NB4 (cell line): ENCODE results near the gene LRBA.
"Not testable (repeated sequence)": the region's sequence is repeated elsewhere in the genome, so short reads cannot be mapped to it uniquely, and the experiment has no call there.

Experiments
- DNase-seq: peaks from one replicate; pipeline ENCODE4 v3.0.0; 2010; ENCODE audit warnings: low read depth
- H3K4me3 ChIP-seq: one replicate; pipeline ENCODE4 v1.5.1; 2011; ENCODE audit warnings: mild to moderate bottlenecking, low read depth, low read length, moderate library complexity
- MYC ChIP-seq: IDR thresholded peaks from 2 replicates; pipeline ENCODE4 v1.6.1; 2011; ENCODE audit warnings: low read depth, low read length
- POLR2A ChIP-seq: IDR thresholded peaks from 2 replicates; pipeline ENCODE4 v1.6.1; 2011; ENCODE audit warnings: mild to moderate bottlenecking; ENCODE audit not compliant: insufficient read length; ENCODE audit errors: extremely low read depth
- TF ChIP-seq, protein P1 (sequence below): IDR thresholded peaks from one replicate; pipeline ENCODE4 v1.5.1; 2012; ENCODE audit warnings: low read depth, low read length
- TF ChIP-seq, protein P2 (sequence below): IDR thresholded peaks from 2 replicates; pipeline ENCODE4 v1.6.1; 2011; ENCODE audit warnings: low read depth, low read length

Gene LRBA

GRCh38 chr4:150923945-150924344 is 91.1 kb downstream of the LRBA start:
- no peak overlapping the region for H3K4me3 ChIP-seq
- TF ChIP-seq, protein P1, sequence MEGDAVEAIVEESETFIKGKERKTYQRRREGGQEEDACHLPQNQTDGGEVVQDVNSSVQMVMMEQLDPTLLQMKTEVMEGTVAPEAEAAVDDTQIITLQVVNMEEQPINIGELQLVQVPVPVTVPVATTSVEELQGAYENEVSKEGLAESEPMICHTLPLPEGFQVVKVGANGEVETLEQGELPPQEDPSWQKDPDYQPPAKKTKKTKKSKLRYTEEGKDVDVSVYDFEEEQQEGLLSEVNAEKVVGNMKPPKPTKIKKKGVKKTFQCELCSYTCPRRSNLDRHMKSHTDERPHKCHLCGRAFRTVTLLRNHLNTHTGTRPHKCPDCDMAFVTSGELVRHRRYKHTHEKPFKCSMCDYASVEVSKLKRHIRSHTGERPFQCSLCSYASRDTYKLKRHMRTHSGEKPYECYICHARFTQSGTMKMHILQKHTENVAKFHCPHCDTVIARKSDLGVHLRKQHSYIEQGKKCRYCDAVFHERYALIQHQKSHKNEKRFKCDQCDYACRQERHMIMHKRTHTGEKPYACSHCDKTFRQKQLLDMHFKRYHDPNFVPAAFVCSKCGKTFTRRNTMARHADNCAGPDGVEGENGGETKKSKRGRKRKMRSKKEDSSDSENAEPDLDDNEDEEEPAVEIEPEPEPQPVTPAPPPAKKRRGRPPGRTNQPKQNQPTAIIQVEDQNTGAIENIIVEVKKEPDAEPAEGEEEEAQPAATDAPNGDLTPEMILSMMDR, result no peak
- TF ChIP-seq MYC (no peak), POLR2A (no peak)
- no peak for DNase-seq

- H3K4me3 ChIP-seq, DNase-seq: not testable (repeated sequence)
Observed at GRCh38 chr4:150921486-150921885, 93.6 kb downstream of the LRBA start.

DNA sequence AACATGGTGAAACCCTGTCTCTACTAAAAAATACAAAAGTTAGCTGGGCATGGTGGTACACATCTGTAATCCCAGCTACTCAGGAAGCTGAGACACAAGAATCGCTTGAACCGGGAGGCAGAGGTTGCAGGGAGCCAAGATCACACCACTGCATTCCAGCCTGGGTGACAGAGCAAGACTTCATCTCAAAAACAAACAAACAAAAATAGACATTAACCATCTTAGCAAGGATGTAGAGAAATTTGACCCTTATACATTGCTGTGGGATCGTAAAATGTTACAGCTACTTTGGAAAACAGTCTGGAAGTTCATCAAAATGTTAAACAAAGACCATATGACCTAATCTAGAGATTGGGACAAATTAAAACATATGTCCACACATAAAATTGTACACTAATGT is 96.5 kb downstream of the LRBA start:
- not testable (repeated sequence) for H3K4me3 ChIP-seq, DNase-seq

GRCh38 chr4:150911326-150911725 is 103.8 kb downstream of the LRBA start:
- TF ChIP-seq, protein P2, sequence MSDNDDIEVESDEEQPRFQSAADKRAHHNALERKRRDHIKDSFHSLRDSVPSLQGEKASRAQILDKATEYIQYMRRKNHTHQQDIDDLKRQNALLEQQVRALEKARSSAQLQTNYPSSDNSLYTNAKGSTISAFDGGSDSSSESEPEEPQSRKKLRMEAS, result no peak
- TF ChIP-seq, protein P1, result no peak
- TF ChIP-seq POLR2A, result no peak
- no peak for TF ChIP-seq MYC
- DNase-seq, result no peak
- H3K4me3 ChIP-seq, result no peak overlapping the region

- DNase-seq, result no peak
- no peak overlapping the region for H3K4me3 ChIP-seq
- TF ChIP-seq POLR2A (no peak), MYC (no peak)
- TF ChIP-seq, protein P2, result no peak
- TF ChIP-seq, protein P1, result no peak
Observed at GRCh38 chr4:150909116-150909515, 106.0 kb downstream of the LRBA start.

GRCh38 chr4:150906987-150907633 is 108.0 kb downstream of the LRBA start:
- no peak overlapping the region for H3K4me3 ChIP-seq
- TF ChIP-seq, protein P2, result no peak
- TF ChIP-seq POLR2A, result no peak
- TF ChIP-seq, protein P1, result no peak
- no peak for TF ChIP-seq MYC
- DNase-seq, result no peak

- TF ChIP-seq, protein P2, result no peak
- no peak for TF ChIP-seq POLR2A
- TF ChIP-seq, protein P1, result no peak
- no peak for TF ChIP-seq MYC
- H3K4me3 ChIP-seq, result no peak overlapping the region
- no peak for DNase-seq
Observed at GRCh38 chr4:150904671-150905070, 110.4 kb downstream of the LRBA start.
